Measurements from ENCODE around the gene DIAPH2.

Gene DIAPH2

GRCh38 chrX:97009391-97009790 is 324.7 kb downstream of the DIAPH2 start:
- Histone ChIP-seq H3K4me1 (ENCODE audit: insufficient read depth, low read length) (no peaks in the 10 kb centered on the region), H3K9me3 (ENCODE audit: low read length) (no peaks in the 10 kb centered on the region), H3K4me3 (ENCODE audit: low read depth in 1 of 2, low read length in 2 of 2) (no peak overlapping the region), H3K36me3 (ENCODE audit: insufficient read depth, low read length) (no peaks in the 10 kb centered on the region), H3K27me3 (ENCODE audit: control insufficient read depth in 1 of 2, insufficient read depth in 2 of 2, low read length in 2 of 2) (peaks cover 0 to 8% of the 10 kb centered on the region in 2 donors), H3K27ac (ENCODE audit: low read depth, low read length) (no peak overlapping the region), H3K9ac (ENCODE audit: low read length) (no peak overlapping the region)

- H3K4me3 ChIP-seq (ENCODE audit: low read depth in 1 of 2, low read length in 2 of 2): no peak overlapping the region
- H3K4me1 ChIP-seq (ENCODE audit: insufficient read depth, low read length): no peaks in the 10 kb centered on the region
- no peak overlapping the region for H3K27ac ChIP-seq (ENCODE audit: low read depth, low read length)
- no peak overlapping the region for H3K9ac ChIP-seq (ENCODE audit: low read length)
- no peaks in the 10 kb centered on the region for H3K9me3 ChIP-seq (ENCODE audit: low read length)
- peaks cover 0 to 8% of the 10 kb centered on the region in 2 donors for H3K27me3 ChIP-seq (ENCODE audit: control insufficient read depth in 1 of 2, insufficient read depth in 2 of 2, low read length in 2 of 2)
- no peaks in the 10 kb centered on the region for H3K36me3 ChIP-seq (ENCODE audit: insufficient read depth, low read length)
Measured at GRCh38 chrX:97011540-97011939, 326.9 kb downstream of the DIAPH2 start.

GRCh38 chrX:97016106-97016505 is 331.5 kb downstream of the DIAPH2 start:
- H3K27me3 ChIP-seq (ENCODE audit: control insufficient read depth in 1 of 2, insufficient read depth in 2 of 2, low read length in 2 of 2): peaks cover 0 to 2% of the 10 kb centered on the region in 2 donors
- H3K4me3 ChIP-seq (ENCODE audit: low read depth in 1 of 2, low read length in 2 of 2): no peak overlapping the region
- no peaks in the 10 kb centered on the region for H3K4me1 ChIP-seq (ENCODE audit: insufficient read depth, low read length)
- H3K36me3 ChIP-seq (ENCODE audit: insufficient read depth, low read length): no peaks in the 10 kb centered on the region
- no peak overlapping the region for H3K27ac ChIP-seq (ENCODE audit: low read depth, low read length)
- H3K9ac ChIP-seq (ENCODE audit: low read length): no peak overlapping the region
- H3K9me3 ChIP-seq (ENCODE audit: low read length): no peaks in the 10 kb centered on the region

DNA sequence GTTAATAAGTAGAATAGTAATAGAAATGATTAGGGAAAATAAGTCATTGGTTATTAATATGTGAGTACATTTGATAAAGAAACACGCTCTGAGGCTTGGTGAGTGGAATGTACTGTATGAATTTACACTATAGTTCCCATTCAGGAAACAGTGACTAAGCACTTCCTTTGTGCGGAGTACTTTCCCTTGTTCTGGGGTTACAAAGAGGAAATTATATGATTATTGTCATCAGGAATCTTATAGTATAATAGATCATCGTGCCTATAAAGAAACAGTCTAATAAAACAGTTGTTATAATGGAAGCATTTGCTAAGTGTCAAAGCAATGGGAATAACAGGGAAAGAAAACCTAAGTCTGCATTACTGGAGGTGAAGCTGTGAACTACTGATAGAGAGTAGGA is 337.0 kb downstream of the DIAPH2 start:
- H3K27me3 ChIP-seq (ENCODE audit: control insufficient read depth in 1 of 2, insufficient read depth in 2 of 2, low read length in 2 of 2): peaks cover 0 to 3% of the 10 kb centered on the region in 2 donors
- H3K9ac ChIP-seq (ENCODE audit: low read length): no peak overlapping the region

DNA sequence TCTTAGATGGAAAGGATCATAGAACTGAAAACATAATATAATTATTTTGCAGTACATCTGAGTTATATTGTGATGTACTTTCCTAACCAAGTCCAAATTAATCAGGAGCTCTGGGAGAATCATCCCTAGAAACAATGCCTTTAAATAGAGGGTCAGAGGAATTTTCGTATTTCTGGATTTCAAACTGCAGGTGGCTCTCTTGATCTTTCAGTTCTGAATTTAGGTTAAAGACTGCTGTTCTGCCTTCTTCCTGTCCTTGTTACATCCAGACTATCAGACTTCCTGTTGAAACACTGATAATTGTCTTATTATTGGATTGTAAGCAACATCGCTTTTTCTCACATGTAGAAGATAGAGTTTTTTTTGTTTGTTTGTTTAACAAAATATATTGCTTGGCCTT is 341.8 kb downstream of the DIAPH2 start:
- Histone ChIP-seq H3K4me1 (ENCODE audit: insufficient read depth, low read length) (no peaks in the 10 kb centered on the region), H3K27me3 (ENCODE audit: control insufficient read depth in 1 of 2, insufficient read depth in 2 of 2, low read length in 2 of 2) (no peaks in the 10 kb centered on the region), H3K4me3 (ENCODE audit: low read depth in 1 of 2, low read length in 2 of 2) (no peak overlapping the region), H3K36me3 (ENCODE audit: insufficient read depth, low read length) (no peaks in the 10 kb centered on the region), H3K9me3 (ENCODE audit: low read length) (no peaks in the 10 kb centered on the region), H3K27ac (ENCODE audit: low read depth, low read length) (no peak overlapping the region), H3K9ac (ENCODE audit: low read length) (no peak overlapping the region)

More for the DNA sequence above, 337.0 kb downstream of the DIAPH2 start:
- Histone ChIP-seq H3K4me1 (ENCODE audit: insufficient read depth, low read length) (no peaks in the 10 kb centered on the region), H3K4me3 (ENCODE audit: low read depth in 1 of 2, low read length in 2 of 2) (no peak overlapping the region), H3K27ac (ENCODE audit: low read depth, low read length) (no peak overlapping the region), H3K36me3 (ENCODE audit: insufficient read depth, low read length) (no peaks in the 10 kb centered on the region), H3K9me3 (ENCODE audit: low read length) (no peaks in the 10 kb centered on the region)

DNA sequence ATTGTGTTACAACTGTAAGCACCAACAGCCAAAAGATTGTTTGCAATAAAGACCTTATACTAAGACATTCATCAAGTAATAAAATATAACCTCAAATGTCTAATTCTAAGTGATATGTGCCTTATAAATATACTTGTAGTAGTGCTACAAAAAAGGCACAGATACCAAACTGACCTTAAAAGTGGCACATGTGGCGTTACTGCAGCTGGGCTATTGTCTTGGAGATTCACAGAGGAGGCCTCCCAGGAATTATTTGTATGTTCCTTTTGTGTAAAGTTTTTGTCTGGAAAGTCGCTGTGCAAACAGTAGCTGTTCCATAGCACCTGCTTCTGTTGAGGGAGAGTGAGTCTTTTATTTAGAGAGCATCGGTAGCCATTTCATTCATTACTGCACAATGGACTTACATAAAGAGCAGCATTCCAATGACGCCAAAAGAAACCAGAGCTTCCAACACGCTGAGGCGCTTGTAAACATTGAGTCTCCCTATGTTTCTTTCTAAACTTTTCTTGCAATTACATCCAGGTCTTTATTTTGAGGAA is 342.8 kb downstream of the DIAPH2 start:
- H3K9me3 ChIP-seq (ENCODE audit: low read length): no peaks in the 10 kb centered on the region
- H3K9ac ChIP-seq (ENCODE audit: low read length): no peak overlapping the region
- H3K27ac ChIP-seq (ENCODE audit: low read depth, low read length): no peak overlapping the region
- H3K4me3 ChIP-seq (ENCODE audit: low read depth in 1 of 2, low read length in 2 of 2): no peak overlapping the region
- no peaks in the 10 kb centered on the region for H3K36me3 ChIP-seq (ENCODE audit: insufficient read depth, low read length)
- no peaks in the 10 kb centered on the region for H3K4me1 ChIP-seq (ENCODE audit: insufficient read depth, low read length)
- no peaks in the 10 kb centered on the region for H3K27me3 ChIP-seq (ENCODE audit: control insufficient read depth in 1 of 2, insufficient read depth in 2 of 2, low read length in 2 of 2)

DNA sequence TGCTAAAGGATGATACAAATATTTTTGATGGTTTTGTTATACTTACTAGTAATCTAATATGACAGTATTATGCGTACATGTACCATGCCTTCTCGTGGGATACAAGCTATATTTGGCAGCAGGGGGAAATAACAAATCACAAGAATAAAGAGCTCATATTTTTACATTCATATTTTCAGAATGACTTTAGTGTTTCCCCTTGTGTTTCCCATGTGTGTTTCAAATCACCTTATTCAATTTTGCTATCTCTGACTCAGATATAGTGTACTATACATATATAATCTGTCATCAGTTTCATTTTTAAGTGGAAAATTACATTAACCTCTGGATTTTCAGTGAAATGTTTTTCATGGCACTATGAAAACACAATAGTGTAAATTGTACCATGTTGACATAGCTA is 345.8 kb downstream of the DIAPH2 start:
- no peaks in the 10 kb centered on the region for H3K27me3 ChIP-seq (ENCODE audit: control insufficient read depth in 1 of 2, insufficient read depth in 2 of 2, low read length in 2 of 2)
- no peaks in the 10 kb centered on the region for H3K4me1 ChIP-seq (ENCODE audit: insufficient read depth, low read length)
- H3K9ac ChIP-seq (ENCODE audit: low read length): no peak overlapping the region
- H3K36me3 ChIP-seq (ENCODE audit: insufficient read depth, low read length): no peaks in the 10 kb centered on the region
- H3K4me3 ChIP-seq (ENCODE audit: low read depth in 1 of 2, low read length in 2 of 2): no peak overlapping the region
- no peak overlapping the region for H3K27ac ChIP-seq (ENCODE audit: low read depth, low read length)
- no peaks in the 10 kb centered on the region for H3K9me3 ChIP-seq (ENCODE audit: low read length)

DNA sequence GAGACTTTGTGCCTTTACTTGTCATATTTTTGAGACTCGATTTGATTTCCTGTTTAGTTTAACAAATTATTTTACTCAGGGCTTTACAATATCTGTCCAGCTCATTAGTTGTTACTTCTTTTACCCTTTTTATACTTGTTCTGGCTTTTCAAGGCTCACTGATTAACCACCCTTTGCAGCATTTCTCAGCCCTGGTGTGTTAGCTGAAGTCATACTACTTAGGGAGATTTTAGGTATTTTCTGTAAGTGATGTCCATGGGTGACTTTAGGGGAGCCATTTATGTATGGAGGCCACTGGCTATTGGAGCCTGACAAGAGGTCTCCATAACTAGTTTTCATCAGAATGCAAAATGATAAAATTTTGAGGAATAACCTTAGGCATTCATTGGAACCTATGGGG is 346.3 kb downstream of the DIAPH2 start:
- H3K27ac ChIP-seq (ENCODE audit: low read depth, low read length): no peak overlapping the region
- H3K9ac ChIP-seq (ENCODE audit: low read length): no peak overlapping the region
- no peak overlapping the region for H3K4me3 ChIP-seq (ENCODE audit: low read depth in 1 of 2, low read length in 2 of 2)
- no peaks in the 10 kb centered on the region for H3K4me1 ChIP-seq (ENCODE audit: insufficient read depth, low read length)
- H3K27me3 ChIP-seq (ENCODE audit: control insufficient read depth in 1 of 2, insufficient read depth in 2 of 2, low read length in 2 of 2): no peaks in the 10 kb centered on the region
- H3K9me3 ChIP-seq (ENCODE audit: low read length): no peaks in the 10 kb centered on the region
- no peaks in the 10 kb centered on the region for H3K36me3 ChIP-seq (ENCODE audit: insufficient read depth, low read length)

DNA sequence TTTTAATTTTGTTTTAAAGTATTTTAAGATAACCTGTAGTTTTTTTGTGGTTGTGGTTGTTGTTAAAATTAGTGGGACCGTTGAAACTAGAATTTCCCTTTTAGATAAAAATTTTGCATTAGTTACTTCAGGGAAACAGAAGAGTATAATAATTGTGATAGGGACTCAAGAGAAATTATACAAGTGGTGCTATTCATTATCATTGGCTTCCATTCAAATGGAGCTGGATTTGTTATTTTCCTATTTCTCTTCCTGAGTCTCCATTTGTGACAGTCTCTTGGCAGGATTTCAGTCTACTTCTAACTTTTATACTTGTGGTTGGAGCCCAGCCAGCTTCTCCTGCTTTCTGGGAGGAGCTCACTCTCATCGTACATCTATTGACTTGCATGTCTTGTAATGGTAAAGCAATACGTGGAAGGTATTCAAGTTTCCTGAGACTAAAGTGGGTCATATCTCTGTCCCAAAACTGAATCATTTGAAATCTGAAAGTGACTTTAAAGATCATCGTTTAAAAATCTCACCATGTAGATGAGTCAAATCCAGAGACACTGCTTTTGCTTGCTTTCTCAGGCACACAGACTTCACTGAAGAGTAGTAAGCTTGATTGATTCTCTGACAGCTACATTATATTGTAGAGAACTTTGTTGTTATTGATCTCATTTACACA is 354.9 kb downstream of the DIAPH2 start:
- H3K36me3 ChIP-seq (ENCODE audit: insufficient read depth, low read length): no peaks in the 10 kb centered on the region
- no peak overlapping the region for H3K4me3 ChIP-seq (ENCODE audit: low read depth in 1 of 2, low read length in 2 of 2)

DNA sequence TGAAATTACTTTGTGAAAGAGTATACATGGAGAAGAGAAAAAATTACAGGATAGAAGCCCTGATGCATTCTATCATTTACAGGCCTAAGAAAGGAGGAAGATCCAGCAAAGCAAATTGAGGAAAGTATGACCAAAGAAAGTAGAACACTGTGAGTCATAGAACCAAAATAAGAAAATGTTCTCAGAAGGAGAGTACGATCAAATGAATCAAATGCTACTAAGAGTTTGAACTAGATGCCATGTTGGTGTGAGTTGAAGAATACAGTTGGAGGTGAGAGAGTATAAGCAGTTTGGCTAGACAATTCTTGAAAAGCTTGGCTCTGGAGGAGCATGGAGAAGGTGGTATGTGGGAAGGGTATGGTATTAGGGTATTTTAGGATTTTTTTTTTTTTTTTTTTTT is 360.8 kb downstream of the DIAPH2 start:
- no peak overlapping the region for H3K4me3 ChIP-seq (ENCODE audit: low read depth in 1 of 2, low read length in 2 of 2)
- no peaks in the 10 kb centered on the region for H3K4me1 ChIP-seq (ENCODE audit: insufficient read depth, low read length)
- H3K27ac ChIP-seq (ENCODE audit: low read depth, low read length): no peak overlapping the region
- H3K36me3 ChIP-seq (ENCODE audit: insufficient read depth, low read length): no peaks in the 10 kb centered on the region
- H3K9ac ChIP-seq (ENCODE audit: low read length): no peak overlapping the region
- no peaks in the 10 kb centered on the region for H3K27me3 ChIP-seq (ENCODE audit: control insufficient read depth in 1 of 2, insufficient read depth in 2 of 2, low read length in 2 of 2)
- H3K9me3 ChIP-seq (ENCODE audit: low read length): no peaks in the 10 kb centered on the region

More for the DNA sequence above, 354.9 kb downstream of the DIAPH2 start:
- Histone ChIP-seq H3K9ac (ENCODE audit: low read length) (no peak overlapping the region), H3K27ac (ENCODE audit: low read depth, low read length) (no peak overlapping the region), H3K4me1 (ENCODE audit: insufficient read depth, low read length) (no peaks in the 10 kb centered on the region), H3K27me3 (ENCODE audit: control insufficient read depth in 1 of 2, insufficient read depth in 2 of 2, low read length in 2 of 2) (no peaks in the 10 kb centered on the region), H3K9me3 (ENCODE audit: low read length) (no peaks in the 10 kb centered on the region)

GRCh38 chrX:97046867-97047266 is 362.2 kb downstream of the DIAPH2 start:
- Histone ChIP-seq H3K9ac (ENCODE audit: low read length) (no peak overlapping the region), H3K9me3 (ENCODE audit: low read length) (no peaks in the 10 kb centered on the region), H3K36me3 (ENCODE audit: insufficient read depth, low read length) (no peaks in the 10 kb centered on the region), H3K27me3 (ENCODE audit: control insufficient read depth in 1 of 2, insufficient read depth in 2 of 2, low read length in 2 of 2) (no peaks in the 10 kb centered on the region), H3K27ac (ENCODE audit: low read depth, low read length) (no peak overlapping the region), H3K4me1 (ENCODE audit: insufficient read depth, low read length) (no peaks in the 10 kb centered on the region), H3K4me3 (ENCODE audit: low read depth in 1 of 2, low read length in 2 of 2) (no peak overlapping the region)

DNA sequence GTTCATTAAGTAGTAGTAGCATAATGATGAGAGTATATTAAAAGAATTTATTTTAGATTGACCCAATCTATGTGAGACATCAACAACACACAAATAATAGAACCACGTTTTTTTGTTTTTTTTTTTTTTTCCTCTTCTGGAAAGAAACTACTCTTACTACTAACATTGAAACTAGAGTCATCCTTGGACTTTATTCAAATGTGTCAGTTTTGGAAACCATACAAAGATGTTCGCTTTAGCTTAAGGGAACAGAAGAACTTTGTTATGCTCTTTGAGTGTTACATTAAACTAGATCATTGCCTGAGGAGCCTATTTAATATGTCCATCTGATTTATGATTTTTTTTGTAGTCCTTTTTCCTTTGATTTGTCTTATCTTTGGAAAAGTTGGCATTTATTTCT is 365.8 kb downstream of the DIAPH2 start:
- H3K27me3 ChIP-seq (ENCODE audit: control insufficient read depth in 1 of 2, insufficient read depth in 2 of 2, low read length in 2 of 2): no peaks in the 10 kb centered on the region
- no peaks in the 10 kb centered on the region for H3K4me1 ChIP-seq (ENCODE audit: insufficient read depth, low read length)
- H3K9me3 ChIP-seq (ENCODE audit: low read length): no peaks in the 10 kb centered on the region
- no peak overlapping the region for H3K4me3 ChIP-seq (ENCODE audit: low read depth in 1 of 2, low read length in 2 of 2)
- H3K27ac ChIP-seq (ENCODE audit: low read depth, low read length): no peak overlapping the region
- H3K9ac ChIP-seq (ENCODE audit: low read length): no peak overlapping the region
- no peaks in the 10 kb centered on the region for H3K36me3 ChIP-seq (ENCODE audit: insufficient read depth, low read length)
